NCI-H1694 (cell line): ENCODE data around the gene TWF1.
"Not testable (repeated sequence)": the region's sequence is repeated elsewhere in the genome, so short reads cannot be mapped to it uniquely, and the experiment has no call there.

ENCODE experiments used
- DNase-seq: peaks from one replicate; lab custom pipeline; 2025; lab: John Stamatoyannopoulos, UW

Gene TWF1

DNA sequence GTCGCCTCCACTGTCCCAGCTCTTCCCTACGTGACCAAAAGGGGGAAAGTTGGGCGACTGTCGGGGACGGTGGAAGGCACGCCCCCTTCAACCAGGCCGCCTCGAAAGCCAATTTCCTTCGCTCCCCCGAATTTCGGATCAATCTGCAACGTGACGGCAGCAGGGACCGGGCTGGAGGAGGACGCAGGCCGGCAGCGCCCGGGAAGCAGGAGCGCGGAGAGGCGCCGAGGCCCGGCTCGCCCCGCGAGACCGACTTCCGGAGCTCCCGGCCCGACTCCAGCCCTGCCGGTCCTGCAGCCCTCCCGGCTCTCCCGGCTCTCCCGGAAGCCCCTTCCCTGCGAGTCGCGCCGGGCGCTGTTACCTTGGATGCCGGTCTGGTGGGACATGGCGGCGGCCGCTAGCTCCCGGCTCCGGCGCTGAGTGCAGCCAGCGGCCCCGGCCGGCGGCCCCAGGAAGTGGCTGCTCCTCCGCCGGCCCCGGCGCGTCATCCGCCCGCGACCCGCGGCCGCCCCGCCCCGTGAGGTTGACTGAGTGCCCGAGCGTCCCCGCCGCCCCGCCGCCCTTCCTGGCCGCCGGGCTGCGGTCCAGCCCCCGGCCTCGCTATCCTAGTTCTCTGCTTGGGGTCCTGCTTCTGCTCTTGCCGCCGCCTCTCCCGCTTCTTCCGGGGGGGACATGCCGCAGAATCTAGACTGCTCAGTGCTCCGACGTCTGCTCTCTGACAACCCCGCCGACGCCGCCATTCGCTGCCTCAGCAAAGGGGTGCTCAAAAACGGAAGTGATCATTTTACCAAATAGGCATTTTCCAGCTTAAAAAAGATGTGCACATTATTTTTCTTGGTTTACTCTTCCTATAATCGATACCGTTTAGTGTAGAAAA lies at the start of gene TWF1:
TWF1 (minus strand) TSS at position 458 of the 877 bp plus-strand sequence; CDS start at position 386, 72 bp downstream.
- no peak for DNase-seq

DNA sequence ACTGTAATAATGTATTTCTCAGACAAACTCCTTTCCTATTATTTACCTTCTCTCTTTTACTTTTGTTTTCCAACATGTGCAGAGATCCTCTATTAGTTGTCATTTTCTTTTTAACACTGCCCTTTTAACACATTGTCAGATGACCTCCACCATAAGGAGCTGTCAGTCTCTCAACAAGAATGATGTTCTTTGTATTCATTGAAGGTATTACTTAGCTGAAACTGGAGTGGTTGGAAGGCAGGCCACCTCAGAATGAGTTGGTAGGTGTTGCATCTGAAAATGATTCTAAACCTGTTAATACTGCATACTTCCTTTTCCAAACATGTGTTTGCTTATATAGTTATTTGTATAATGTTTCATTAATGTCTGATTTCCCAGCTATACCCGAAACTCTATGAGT lies 46.6 kb upstream of the TWF1 start:
- DNase-seq = no peak

DNA sequence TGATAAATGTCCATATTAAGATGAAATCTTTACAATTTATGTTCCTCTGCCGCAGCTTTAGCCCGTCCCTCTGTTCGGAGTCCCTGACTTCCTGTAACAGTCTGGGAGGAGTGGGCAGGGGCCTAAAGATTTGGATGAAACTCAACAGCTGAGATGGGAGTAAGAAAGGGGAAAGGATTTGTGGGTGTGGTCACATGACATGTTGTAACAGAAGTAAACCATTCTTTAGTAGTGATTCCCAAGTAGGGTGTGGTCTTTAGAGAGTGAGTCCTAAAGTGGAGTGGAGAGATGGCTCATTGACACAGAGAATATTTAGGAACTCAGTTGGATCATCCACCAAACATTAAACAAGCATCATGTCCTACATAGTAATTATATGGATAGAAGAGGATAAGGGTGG lies 42.7 kb upstream of the TWF1 start:
- DNase-seq = no peak

DNA sequence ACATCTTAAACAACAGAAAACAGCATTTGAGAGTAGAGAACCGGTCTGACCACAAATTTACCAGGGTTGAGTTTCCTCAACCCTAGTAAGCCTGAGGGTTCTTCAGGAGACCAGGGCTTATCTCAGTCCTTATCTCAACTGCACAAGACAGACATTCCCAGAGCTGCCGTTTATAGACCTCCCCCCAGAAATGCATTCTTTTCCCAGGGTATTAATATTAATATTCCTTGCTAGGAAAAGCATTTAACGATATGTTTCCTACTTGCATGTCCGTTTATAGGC lies 42.0 kb upstream of the TWF1 start:
- no peak for DNase-seq

DNA sequence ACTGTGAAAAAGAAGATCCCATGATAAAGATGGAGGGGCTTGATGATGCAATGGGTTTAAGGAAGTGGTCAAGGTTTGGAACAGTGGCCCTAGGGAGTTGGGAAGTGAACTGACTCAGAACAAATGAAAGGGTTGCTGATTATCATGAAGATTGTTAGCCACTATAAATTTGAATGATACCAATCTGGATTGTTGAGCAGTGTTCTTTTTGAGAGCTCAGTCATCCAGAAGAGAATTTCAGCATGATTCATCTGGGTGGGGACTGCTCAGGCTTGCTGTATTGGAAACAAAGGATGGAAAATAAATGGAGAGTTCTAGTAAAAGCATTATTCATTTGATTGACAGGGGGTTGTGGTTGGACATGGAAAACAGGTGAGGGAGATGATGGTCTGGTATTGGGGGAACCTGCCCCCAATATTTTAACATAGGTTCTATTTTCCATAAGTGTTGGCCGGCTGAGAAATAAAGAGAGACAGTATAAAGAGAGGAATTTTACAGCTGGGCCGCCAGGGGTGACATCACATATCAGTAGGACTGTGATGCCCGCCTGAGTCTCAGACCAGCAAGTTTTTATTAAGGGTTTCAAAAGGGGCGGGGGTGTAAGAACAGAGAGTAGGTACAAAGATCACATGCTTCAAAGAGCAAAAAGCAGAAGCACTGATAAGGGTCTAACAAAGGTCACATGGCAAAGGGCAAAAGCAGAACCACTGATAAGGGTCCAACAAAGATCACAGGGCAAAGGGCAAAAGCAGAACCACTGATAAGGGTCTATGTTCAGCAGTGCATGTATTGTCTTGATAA lies 41.5 kb upstream of the TWF1 start:
- not testable (repeated sequence) for DNase-seq

DNA sequence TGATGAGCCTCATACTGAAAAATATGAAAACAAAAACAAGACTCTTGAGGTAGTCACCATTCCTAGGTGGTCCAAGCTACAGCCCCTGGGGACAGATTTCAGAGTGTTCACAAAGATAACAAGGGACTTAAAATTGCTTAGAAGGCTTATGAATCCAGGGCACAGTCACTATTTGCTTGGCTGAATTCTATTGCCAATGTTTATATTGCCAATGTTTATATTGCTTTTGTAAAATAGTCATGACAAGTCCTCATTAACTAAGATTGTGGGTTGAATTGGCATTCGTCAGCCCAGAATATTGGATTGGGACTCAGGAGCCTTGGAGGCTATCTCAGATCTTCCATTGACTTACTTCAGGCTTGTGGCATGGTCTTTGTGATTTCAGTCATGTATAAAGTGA lies 36.1 kb upstream of the TWF1 start:
- no peak for DNase-seq

DNA sequence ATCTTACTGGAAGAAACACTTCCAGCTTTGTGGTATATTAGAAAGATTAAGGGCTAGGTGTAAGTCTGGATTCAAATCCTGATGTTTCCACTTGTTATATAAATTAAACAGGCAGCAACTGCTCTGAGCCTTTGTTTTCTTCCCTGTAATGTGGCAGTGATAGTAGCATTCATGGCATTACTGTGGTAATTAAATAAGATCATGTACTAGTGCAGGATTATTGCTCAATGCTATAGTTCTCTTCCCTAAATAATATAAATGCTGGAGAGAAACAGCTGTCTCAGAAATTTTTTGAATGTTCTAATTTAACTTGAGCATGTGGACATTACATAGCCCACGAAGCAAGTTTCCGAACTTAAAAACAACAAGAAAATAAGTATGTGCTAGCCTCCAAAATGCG lies 35.1 kb upstream of the TWF1 start:
- no peak for DNase-seq

DNA sequence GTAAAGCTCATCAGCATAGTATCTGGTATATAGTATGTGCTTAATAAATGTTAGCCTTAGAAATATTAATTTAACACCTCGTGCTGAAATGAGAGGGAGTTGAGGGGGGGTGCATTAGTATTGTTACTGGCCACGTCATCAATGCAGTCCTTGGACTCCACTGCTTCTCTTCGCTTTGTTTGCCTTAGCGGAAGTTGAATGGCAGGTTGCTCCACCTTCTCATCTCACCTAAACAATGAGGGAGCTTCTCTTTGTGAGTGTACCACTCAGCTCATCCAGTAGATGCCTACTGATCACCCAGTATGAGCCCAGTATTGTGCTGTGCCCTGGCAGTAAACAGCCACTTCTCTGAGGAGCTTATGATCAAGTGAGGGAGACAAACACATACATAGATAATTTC lies 34.2 kb upstream of the TWF1 start:
- DNase-seq = no peak

DNA sequence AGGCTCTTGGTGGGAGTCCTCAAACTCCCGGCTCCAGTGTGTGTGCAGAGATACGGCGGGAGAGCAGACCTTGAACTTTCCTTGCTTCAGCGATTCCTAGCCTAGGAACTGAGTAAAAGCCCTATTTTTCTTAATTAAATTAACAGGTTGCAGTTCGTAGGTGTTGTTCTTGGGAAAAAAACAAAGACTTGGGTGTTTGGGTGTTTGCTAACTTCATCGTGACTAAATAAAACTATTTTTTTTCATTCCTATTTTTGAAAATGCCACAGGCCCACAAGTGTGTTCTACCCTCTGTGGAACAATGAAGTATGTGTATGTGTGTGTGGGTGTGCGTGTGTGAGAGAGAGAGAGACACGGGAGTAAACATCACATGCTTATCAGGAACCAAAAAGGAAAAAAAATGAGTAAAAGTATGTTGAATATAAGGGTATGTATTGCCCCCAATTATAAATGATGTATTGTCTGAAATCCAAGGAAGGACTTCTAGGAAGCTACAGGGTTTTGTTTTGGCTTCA lies 30.4 kb upstream of the TWF1 start:
- DNase-seq = no peak

DNA sequence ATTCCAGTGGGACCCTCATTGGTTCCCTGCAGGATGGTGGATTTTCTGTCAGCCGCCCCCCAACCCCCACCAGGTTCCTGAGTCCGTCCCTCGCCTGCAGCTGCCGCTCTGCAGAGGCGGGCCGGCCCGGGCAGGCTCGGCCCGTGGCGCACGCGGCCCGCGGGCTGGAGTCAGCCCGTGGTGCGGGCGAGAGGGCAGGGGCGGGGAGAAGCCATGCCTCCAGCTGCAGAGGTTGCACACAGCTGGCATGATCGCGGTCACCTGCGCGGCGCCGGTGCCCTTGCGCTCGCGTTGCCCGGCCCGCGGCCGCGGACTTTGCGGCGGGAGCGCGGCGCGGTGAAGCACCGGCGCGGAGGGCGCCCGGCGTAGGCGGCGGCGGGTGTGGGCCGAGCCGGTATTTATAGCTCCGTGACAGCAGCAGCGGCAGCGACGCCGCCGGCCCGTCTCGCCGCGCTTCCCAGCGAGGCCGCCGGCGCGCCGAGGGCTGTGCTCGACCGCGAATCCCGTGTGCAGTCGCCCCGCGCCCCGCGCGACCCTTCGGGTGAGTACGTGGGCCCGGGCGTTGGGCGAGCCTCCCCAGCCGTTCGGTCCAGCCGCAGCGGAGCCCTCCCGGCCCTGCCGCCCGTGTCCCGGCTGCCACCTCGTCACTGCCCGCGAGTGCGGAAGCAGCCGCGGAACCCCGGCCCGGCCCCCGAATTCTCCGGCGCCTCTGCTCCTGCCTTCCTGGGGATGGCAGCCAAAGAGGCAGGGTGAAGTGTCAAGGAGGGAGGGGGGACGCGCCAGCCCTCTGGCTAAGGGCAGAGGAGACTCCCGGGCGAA lies 29.7 kb upstream of the TWF1 start, which contains the start of gene TMEM117:
TMEM117 (plus strand) TSS at position 426 of the 819 bp plus-strand sequence.
- no peak for DNase-seq

DNA sequence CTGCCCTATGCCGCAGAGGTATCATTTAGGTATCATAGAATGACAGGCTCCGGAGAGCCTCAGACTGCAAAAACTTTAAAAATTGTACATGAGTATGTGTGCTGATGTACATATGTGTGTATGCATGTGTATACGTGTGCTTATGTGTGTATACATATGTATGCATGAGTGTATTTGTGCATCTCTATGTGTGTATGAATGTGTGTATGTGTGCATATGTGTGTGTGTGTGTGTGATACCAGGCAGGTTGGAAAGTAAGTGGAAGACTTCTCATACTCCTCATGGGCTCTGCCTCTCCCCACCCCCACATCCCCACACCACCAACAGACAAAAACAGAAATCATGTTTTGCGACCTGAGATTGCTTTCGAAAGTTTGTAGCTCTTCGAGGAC lies 29.1 kb upstream of the TWF1 start:
- DNase-seq = no peak

DNA sequence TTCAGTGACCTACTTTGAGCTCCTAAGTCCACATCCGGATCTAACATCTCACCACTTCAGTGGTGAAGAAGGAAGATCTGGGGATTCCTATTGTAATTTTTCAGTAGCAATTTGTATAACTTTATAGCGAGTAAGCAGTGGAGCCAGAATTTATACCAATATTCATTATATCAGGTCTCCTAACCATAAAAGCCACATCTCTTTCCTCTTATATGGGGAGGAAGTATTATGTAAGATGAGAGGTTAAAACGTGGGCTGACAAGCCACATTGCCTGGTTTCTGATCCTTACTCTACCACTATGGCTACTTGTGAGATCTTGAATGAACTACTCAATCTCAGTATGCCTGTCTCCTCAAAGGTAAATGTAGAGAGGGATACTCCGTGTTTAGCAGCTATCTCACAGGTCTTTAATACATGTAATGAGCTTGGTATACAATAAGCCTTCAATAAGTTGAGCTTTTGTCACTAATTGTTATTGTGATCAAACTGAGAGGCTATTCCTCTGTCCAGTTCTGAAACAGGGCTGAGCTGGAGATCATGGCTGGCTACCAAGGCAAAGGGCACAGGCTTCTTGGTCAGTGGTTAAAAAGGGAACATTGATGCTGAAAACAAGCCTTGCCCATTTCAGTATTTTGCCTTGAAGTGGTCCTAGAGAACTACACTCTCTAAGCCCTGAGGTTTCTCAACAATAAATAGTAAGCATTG lies 26.5 kb upstream of the TWF1 start:
- DNase-seq = no peak

DNA sequence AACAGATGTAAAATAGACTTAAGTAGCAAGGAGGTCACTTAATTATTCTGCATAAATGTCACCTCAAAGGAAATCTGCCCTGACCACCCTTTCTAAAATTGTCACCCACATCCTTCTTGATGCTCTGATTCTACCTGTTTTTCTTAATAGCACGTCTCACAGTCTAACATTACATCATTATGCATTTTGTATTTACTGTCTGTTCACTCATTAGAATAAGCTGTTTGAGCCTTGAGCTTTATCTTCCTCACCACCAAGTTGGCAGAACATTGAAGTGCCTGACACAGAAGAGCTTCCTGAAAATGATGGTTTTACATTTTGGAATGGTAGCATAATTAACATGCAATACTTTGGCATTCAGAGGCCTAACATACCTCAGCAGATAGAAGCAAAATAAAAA lies 21.0 kb upstream of the TWF1 start:
- no peak for DNase-seq

DNA sequence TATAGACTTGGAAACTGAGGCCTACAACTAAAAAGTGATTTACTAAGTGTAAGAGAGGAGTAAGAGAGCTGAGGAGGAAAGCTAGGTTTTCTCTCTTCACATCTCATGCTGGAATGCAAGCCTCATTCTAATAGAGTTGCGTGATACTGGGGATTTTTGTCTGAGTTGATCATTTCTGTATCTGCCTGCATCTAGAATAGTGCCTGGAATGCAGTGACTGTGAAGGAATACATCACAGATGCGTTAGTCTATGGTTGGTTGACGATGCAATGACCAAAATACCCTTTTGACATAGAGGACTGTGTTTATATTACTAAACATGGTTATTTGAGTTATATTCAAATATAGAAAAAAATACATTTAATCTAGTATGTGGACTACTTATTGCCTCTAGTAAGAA lies 20.6 kb upstream of the TWF1 start:
- no peak for DNase-seq

DNA sequence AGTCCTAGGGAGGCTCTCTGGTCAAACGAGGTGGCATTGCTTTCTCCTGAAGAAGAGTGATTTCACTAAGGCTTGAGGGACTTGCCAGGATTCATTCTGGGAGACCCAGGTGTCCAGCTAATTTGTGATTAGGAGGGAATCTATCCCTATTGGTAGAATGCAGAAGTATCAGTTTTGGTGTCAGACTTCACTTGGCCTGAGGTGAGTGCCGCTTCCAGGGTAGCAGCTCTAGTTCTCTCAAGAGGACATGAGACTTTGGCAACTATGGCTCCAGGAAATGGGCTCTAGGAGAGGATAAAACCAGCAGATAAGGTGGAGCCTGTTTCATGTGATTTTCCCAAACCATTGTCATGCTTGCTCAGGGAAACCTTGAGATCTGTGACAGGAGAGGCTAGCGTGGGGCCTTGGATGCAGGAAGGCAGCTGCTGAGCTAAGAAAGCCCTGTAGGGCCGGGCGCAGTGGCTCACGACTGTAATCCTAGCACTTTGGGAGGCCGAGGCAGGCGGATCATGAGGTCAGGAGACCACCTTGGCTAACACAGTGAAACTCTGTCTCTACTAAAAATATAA lies 18.2 kb upstream of the TWF1 start:
- DNase-seq = no peak

DNA sequence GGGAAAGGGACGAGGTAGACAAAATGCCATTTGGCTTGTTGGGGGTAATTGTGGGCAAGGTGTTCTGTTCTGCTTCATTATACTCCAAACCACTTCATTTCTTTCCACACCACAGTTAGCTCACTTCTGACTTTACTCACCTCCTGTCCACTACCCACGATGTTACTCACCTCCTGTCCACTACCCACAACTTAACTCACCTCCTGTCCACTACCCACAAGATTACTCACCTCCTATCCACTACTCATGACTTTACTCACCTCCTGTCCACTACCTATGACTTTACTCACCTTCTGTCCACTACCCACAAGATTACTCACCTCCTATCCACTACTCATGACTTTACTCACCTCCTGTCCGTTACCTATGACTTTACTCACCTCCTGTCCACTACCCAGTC lies 10.1 kb upstream of the TWF1 start:
- no peak for DNase-seq

DNA sequence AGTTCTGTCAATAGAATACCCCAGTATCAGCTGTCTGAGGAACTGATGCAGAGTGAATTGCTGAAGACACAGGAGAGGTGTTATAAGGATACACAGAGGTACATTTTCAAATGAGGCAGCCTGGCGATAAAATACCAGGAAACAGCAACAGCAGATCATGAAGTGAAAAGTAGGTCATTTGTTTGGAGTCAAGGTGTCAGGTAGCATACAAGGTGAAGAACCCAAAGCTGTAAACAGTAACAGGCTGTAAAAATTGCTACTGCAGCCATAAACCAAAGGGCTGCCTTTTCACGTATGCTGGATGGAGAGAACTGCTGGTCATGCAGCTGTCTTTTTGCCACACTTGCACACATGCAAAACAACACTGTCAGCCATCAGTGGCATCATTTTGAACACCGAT lies 9.3 kb upstream of the TWF1 start:
- DNase-seq = no peak

DNA sequence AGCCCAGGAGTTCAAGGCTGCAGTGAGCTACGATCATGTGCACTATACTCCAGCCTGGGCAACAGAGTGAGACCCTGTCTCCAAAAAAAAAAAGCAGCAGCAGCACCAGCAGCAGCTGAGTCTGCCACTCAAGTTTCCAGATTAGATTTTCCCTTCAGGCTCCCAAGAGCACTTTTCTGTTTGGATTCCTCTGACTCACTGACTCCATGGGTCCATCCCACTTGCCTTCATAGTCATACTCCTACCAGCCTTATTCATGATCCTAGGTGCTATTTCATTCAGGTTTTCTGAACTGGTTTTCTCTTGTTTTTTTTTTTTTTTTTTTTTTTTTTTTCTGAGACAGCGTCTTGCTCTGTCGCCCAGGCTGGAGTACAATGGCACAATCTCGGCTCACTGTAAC lies 6.8 kb upstream of the TWF1 start:
- DNase-seq = no peak

DNA sequence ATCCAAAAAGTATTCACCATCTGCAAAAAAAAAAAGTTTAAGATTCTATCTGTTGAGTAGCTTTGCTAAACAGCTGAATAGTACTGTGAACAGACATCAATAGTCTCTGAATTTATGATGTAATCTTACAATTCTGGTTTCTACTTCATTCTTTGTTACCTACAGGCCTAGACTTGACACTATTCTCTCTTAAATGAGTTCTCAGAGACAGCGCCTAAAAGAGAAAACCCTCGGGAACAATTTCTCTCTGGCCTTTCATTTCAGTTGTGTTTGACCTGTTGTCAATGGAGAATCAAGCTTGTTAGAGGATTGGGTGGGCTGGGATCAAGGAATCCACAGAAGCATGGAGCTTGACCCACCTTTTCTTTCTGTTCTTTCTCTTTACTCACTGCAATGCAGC lies 5.9 kb upstream of the TWF1 start:
- DNase-seq = no peak

DNA sequence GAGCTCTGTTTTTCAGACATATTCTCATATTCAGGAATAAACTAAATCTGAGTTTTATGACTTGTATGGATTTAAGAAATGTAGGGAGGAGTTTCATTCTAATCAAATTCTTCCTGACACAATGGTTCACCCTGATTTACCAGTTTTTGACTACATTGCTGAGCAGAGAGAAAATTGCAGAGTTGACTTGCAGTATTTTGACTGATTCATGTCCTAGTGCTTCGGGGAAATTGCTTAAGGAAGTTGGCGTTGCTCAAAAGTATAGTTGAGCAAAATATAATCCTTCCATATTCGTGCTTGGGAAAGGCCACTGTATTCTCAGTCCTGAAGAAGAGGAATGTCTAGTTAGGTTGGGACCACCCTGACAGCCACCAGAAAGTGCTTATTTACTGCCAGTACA lies 1.3 kb upstream of the TWF1 start:
- no peak for DNase-seq

DNA sequence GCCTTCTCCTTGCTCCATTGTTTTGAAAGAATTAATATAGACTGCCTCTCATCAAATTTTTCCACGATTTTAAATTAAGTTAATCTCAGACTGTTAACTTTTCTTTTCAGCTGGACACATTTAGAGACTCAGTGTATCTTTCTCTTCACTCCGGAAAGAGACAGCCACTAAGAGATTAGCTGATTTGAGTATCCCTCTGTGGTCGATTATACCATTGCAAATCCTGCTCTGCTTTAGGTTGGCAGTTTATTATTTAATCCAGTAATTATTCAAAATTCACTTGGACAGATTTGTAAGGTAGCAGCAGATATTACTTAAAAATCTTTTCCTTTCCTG lies 588 bp upstream of the TWF1 start:
- no peak for DNase-seq
